ENCODE data around the gene PDE4D. TPM values are rescaled to one million over a fixed set of nuclear protein-coding genes. Genes with fewer than 3 reads are reported as not detected.

PDE4D gene
- total RNA-seq, 1 experiment from 2014 or later = 2.1 TPM

DNA sequence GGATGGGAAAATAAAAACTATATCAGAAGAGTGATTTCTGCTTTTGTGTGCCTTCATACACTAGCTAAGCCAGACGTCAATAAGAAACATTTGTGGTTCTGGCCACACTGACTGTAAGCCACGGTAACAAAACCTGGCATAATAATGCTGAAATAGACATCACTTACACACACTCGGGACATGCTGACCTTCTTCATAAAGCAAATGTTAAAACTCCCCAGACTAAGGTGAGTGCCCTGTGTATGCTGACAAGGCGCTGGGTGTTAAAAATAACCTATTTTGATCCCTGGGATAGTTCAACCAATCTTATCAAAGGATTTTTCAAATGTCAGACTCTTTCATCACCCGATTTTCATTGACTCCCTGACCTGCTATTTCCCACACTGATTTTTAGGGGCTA lies 973.7 kb downstream of the PDE4D start:
- Histone ChIP-seq H4K8ac (replicated peaks; ENCODE audit: insufficient read length, low read depth, low read length) (no peak overlapping the region), H3K4ac (ENCODE audit: low read depth, low read length) (no peak overlapping the region), H4K5ac (ENCODE audit: insufficient read length, low read depth, low read length) (no peak overlapping the region), H4K91ac (ENCODE audit: insufficient read length, low read depth, low read length) (no peak overlapping the region), H2BK20ac (ENCODE audit: low read depth, low read length, poor library complexity, severe bottlenecking) (no peak overlapping the region), H2BK120ac (ENCODE audit: low read depth, low read length, poor library complexity, severe bottlenecking) (no peak overlapping the region), H3K79me2 (ENCODE audit: insufficient read depth, low read length) (no peaks in the 10 kb centered on the region), H2BK12ac (ENCODE audit: insufficient read length, low read depth, low read length) (no peak overlapping the region), H4K20me1 (ENCODE audit: control insufficient read depth, insufficient read depth, insufficient read length) (no peaks in the 10 kb centered on the region), H3K9me3 (ENCODE audit: control insufficient read depth, low read depth, low read length) (no peaks in the 10 kb centered on the region), H2BK15ac (ENCODE audit: low read depth, low read length) (no peak overlapping the region), H3K27ac (ENCODE audit: insufficient read length, low read depth, low read length) (no peak overlapping the region), H2BK5ac (ENCODE audit: insufficient read length, low read length) (no peak overlapping the region), H3K18ac (ENCODE audit: insufficient read length, low read depth, low read length) (no peak overlapping the region), H3K79me1 (ENCODE audit: insufficient read depth, low read depth, low read length, poor library complexity, severe bottlenecking) (no peaks in the 10 kb centered on the region), H3K27me3 (ENCODE audit: insufficient read depth, low read length) (no peaks in the 10 kb centered on the region), H3K23ac (ENCODE audit: insufficient read length, low read depth, low read length) (no peak overlapping the region), H3K4me2 (ENCODE audit: insufficient read depth, insufficient read length, low read length) (no peak overlapping the region), H3T11ph (ENCODE audit: low read length) (no peak overlapping the region), H3K4me1 (ENCODE audit: insufficient read depth, low read length) (peaks cover 8% of the 10 kb centered on the region; the same call in 1 of the 2 replicates), H3K23me2 (ENCODE audit: insufficient read length, low read depth, low read length, poor library complexity, severe bottlenecking) (no peaks in the 10 kb centered on the region), H2AK5ac (ENCODE audit: insufficient read length, low read length) (no peak overlapping the region), H3K14ac (ENCODE audit: insufficient read depth, low read length) (no peak overlapping the region), H3K56ac (ENCODE audit: insufficient read length, low read depth, low read length) (no peak overlapping the region), H3K9ac (ENCODE audit: extremely low read depth, insufficient read length, low read length) (no peak overlapping the region), H2AFZ (ENCODE audit: low read length) (no peak overlapping the region)
- H3K4me1 Mint-ChIP-seq = peaks cover 59% of the 10 kb centered on the region in 2 experiments
- H3K4me3 Mint-ChIP-seq = no peak overlapping the region
- no peak overlapping the region for H3K27ac Mint-ChIP-seq
- DNase-seq = no peak
- H3K36me3 Mint-ChIP-seq (ENCODE audit: insufficient read depth in 1 of 3, low read depth in 3 of 3) = no peaks in the 10 kb centered on the region
- no CpG with 5 or more reads among the region's 5 CpGs for WGBS (ENCODE audit: extremely low coverage, insufficient read length, low lambda C conversion rate)
- no peak for TF ChIP-seq CTCF (conservative IDR thresholded peaks at IDR 0.05)
- peaks cover 42% of the 10 kb centered on the region for H3K27me3 Mint-ChIP-seq (ENCODE audit: low read depth)
- H3K9me3 Mint-ChIP-seq = no peaks in the 10 kb centered on the region; a peak in 1 of 5 replicates

Small RNA genes lying within 50 kb of the gene (microRNA-seq; reads per million reads assigned to microRNA genes)
- not detected for gene MIR582 (ENCODE audit: borderline microRNAs expressed)
